ENCODE results near the gene DNAI1.

The DNAI1 gene

DNA sequence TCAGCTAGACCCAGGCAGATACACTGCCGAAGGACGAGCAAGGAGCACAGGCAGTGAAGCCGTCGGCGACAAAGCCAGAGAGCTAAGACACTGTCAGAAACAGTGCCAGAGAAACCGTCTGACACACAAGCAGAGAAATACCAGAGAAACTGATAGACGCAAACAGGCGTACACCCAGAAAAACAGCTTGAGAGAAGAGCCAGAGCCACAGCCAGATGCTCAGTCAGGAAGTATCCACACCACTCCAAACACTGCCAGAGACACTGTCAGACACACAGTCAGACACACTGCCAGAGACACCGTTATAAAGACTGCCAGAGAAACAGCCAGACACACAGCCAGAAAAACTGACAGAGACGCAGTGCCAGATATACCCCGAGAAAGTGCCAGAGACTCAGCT is 111.8 kb downstream of the DNAI1 start:
- FAIRE-seq (no peak), DNase-seq (ENCODE audit: insufficient read length) (no peak)
- TF ChIP-seq POLR2AphosphoS5 (IDR thresholded peaks at IDR 0.05; ENCODE audit: low read depth, low read length) (no peak), TAF1 (IDR thresholded peaks at IDR 0.05; ENCODE audit: borderline replicate concordance, low read depth, low read length) (no peak), POLR2A (IDR thresholded peaks at IDR 0.05; ENCODE audit: low read depth, low read length) (no peak)

Data from GM12892 (cell line).